H9 (cell line): ENCODE data around the gene DNAJA4. TPM values are rescaled to one million over a fixed set of nuclear protein-coding genes. Genes with fewer than 3 reads are reported as not detected.

Experiments used
- DNase-seq: peaks from one replicate; pipeline ENCODE4 v3.0.0-alpha.2; 2017
- H2AFZ ChIP-seq: one replicate; pipeline ENCODE4 v1.6.1; 2013; ENCODE audit warnings: mild to moderate bottlenecking, low read length, control low read depth, moderate library complexity
- H2AK5ac ChIP-seq: 2 replicates; pipeline ENCODE4 v1.6.1; 2013; ENCODE audit warnings: low read length, control low read depth, mixed read lengths; ENCODE audit not compliant: insufficient read length
- H2BK120ac ChIP-seq: one replicate; pipeline ENCODE4 v1.6.1; 2013; ENCODE audit warnings: low read depth, mild to moderate bottlenecking, low read length, control low read depth, inconsistent platforms; ENCODE audit not compliant: poor library complexity, severe bottlenecking
- H2BK12ac ChIP-seq: 2 replicates; pipeline ENCODE4 v1.6.1; 2013; ENCODE audit warnings: low read length, control low read depth, mixed read lengths, low read depth; ENCODE audit not compliant: insufficient read length
- H2BK15ac ChIP-seq: 2 replicates; pipeline ENCODE4 v1.6.1; 2013; ENCODE audit warnings: low read depth, low read length, control low read depth
- H2BK20ac ChIP-seq: one replicate; pipeline ENCODE4 v1.6.1; 2013; ENCODE audit warnings: low read depth, mild to moderate bottlenecking, low read length, control low read depth, inconsistent platforms; ENCODE audit not compliant: poor library complexity, severe bottlenecking
- H2BK5ac ChIP-seq: 2 replicates; pipeline ENCODE4 v1.6.1; 2013; ENCODE audit warnings: low read length, control low read depth, mixed read lengths; ENCODE audit not compliant: insufficient read length
- H3K14ac ChIP-seq: 2 replicates; pipeline ENCODE4 v1.6.1; 2013; ENCODE audit warnings: low read length, control low read depth; ENCODE audit not compliant: insufficient read depth
- H3K18ac ChIP-seq: 2 replicates; pipeline ENCODE4 v1.6.1; 2013; ENCODE audit warnings: low read depth, mild to moderate bottlenecking, mixed read lengths, low read length, control low read depth; ENCODE audit not compliant: insufficient read length
- H3K23ac ChIP-seq: 2 replicates; pipeline ENCODE4 v1.6.1; 2013; ENCODE audit warnings: low read length, control low read depth, mixed read lengths, low read depth; ENCODE audit not compliant: insufficient read length
- H3K23me2 ChIP-seq: 2 replicates; pipeline ENCODE4 v1.6.1; 2013; ENCODE audit warnings: low read depth, mild to moderate bottlenecking, mixed read lengths, low read length, control low read depth; ENCODE audit not compliant: insufficient read length, poor library complexity, severe bottlenecking
- H3K27ac ChIP-seq: 2 replicates; pipeline ENCODE4 v1.5.1; 2013; ENCODE audit warnings: low read length, control low read depth, mixed read lengths, low read depth; ENCODE audit not compliant: insufficient read length
- H3K27me3 ChIP-seq: 2 replicates; pipeline ENCODE4 v1.6.1; 2013; ENCODE audit warnings: low read length, control low read depth, inconsistent platforms; ENCODE audit not compliant: insufficient read depth
- H3K4ac ChIP-seq: 2 replicates; pipeline ENCODE4 v1.6.1; 2013; ENCODE audit warnings: low read depth, mild to moderate bottlenecking, control low read depth, inconsistent platforms, low read length, moderate library complexity
- H3K4me1 ChIP-seq: 2 replicates; pipeline ENCODE4 v1.6.1; 2013; ENCODE audit warnings: low read length, control low read depth, inconsistent platforms; ENCODE audit not compliant: insufficient read depth
- H3K4me2 ChIP-seq: 2 replicates; pipeline ENCODE4 v1.6.1; 2013; ENCODE audit warnings: low read length, control low read depth, mixed read lengths; ENCODE audit not compliant: insufficient read length, insufficient read depth
- H3K56ac ChIP-seq: 2 replicates; pipeline ENCODE4 v1.6.1; 2013; ENCODE audit warnings: low read depth, mild to moderate bottlenecking, mixed read lengths, low read length, control low read depth; ENCODE audit not compliant: insufficient read length
- H3K79me1 ChIP-seq: 2 replicates; pipeline ENCODE4 v1.6.1; 2013; ENCODE audit warnings: low read depth, mild to moderate bottlenecking, moderate library complexity, low read length, control low read depth, inconsistent platforms; ENCODE audit not compliant: insufficient read depth, poor library complexity, severe bottlenecking
- H3K79me2 ChIP-seq: 2 replicates; pipeline ENCODE4 v1.6.1; 2013; ENCODE audit warnings: low read length, control low read depth, inconsistent platforms; ENCODE audit not compliant: insufficient read depth
- H3K9ac ChIP-seq: 2 replicates; pipeline ENCODE4 v1.6.1; 2013; ENCODE audit warnings: low read length, control low read depth, mixed read lengths; ENCODE audit not compliant: insufficient read length; ENCODE audit errors: extremely low read depth
- H3K9me3 ChIP-seq: one replicate; pipeline ENCODE4 v1.6.1; 2013; ENCODE audit warnings: low read depth, low read length, inconsistent platforms; ENCODE audit not compliant: control insufficient read depth
- H3T11ph ChIP-seq: one replicate; pipeline ENCODE4 v1.6.1; 2013; ENCODE audit warnings: mild to moderate bottlenecking, low read length, control low read depth, inconsistent platforms
- H4K20me1 ChIP-seq: one replicate; pipeline ENCODE4 v1.6.1; 2013; ENCODE audit not compliant: control insufficient read depth, insufficient read length, insufficient read depth
- H4K5ac ChIP-seq: 2 replicates; pipeline ENCODE4 v1.6.1; 2013; ENCODE audit warnings: low read depth, mild to moderate bottlenecking, mixed read lengths, low read length, control low read depth; ENCODE audit not compliant: insufficient read length
- H4K8ac ChIP-seq: replicated peaks from 2 replicates; pipeline ENCODE4 v1.6.1; 2013; ENCODE audit warnings: low read length, control low read depth, mixed read lengths, low read depth; ENCODE audit not compliant: insufficient read length
- H4K91ac ChIP-seq: 2 replicates; pipeline ENCODE4 v1.6.1; 2013; ENCODE audit warnings: low read depth, mild to moderate bottlenecking, moderate library complexity, mixed read lengths, low read length, control low read depth; ENCODE audit not compliant: insufficient read length
- H3K27ac Mint-ChIP-seq, 3 experiments: 2 replicates in 2 of 3; 3 replicates in 1 of 3; pipeline ENCODE4 v1.8.0; 2020 to 2021; ENCODE audit warnings: mixed read lengths in 3 of 3, mild to moderate bottlenecking in 1 of 3, moderate library complexity in 1 of 3
- H3K27me3 Mint-ChIP-seq: 2 replicates; pipeline ENCODE4 v1.8.0; 2021; ENCODE audit warnings: low read depth, mild to moderate bottlenecking, moderate library complexity, mixed read lengths
- H3K36me3 Mint-ChIP-seq, 3 experiments: 2 replicates in 2 of 3; 3 replicates in 1 of 3; pipeline ENCODE4 v1.8.0; 2020 to 2021; ENCODE audit warnings: low read depth in 3 of 3, mixed read lengths in 3 of 3; ENCODE audit not compliant: insufficient read depth in 1 of 3
- H3K4me1 Mint-ChIP-seq, 2 experiments: 2 replicates each; pipeline ENCODE4 v1.8.0; 2020; ENCODE audit warnings: mixed read lengths in 2 of 2
- H3K4me3 Mint-ChIP-seq, 2 experiments: 2 replicates in 1 of 2; 3 replicates in 1 of 2; pipeline ENCODE4 v1.8.0; 2020 to 2021; ENCODE audit warnings: mild to moderate bottlenecking in 2 of 2, mixed read lengths in 2 of 2, moderate library complexity in 1 of 2
- H3K9me3 Mint-ChIP-seq, 2 experiments: 2 replicates in 1 of 2; 3 replicates in 1 of 2; pipeline ENCODE4 v1.8.0; 2020; ENCODE audit warnings: mild to moderate bottlenecking in 2 of 2, mixed read lengths in 2 of 2, moderate library complexity in 1 of 2
- CTCF ChIP-seq: fragments of 200-600 bp; sonication (generic); conservative IDR thresholded peaks from 3 replicates; pipeline ENCODE4 v1.8.0; 2021; ENCODE audit warnings: antibody characterized with exemption, mild to moderate bottlenecking
- WGBS: extraction: QIAGEN DNeasy Blood & Tissue Kit; methylation state at CpG from one replicate; pipeline ENCODE4 v1.1.7; 2013; ENCODE audit warnings: missing lambda C conversion rate, low lambda C conversion rate, mixed read lengths; ENCODE audit not compliant: insufficient read length; ENCODE audit errors: extremely low coverage; 5-methylcytosine and 5-hydroxymethylcytosine counted together
- total RNA-seq: library from RNA; stranded (reverse); gene quantifications from 2 replicates; pipeline ENCODE4 v1.2.1, GENCODE V29; 2021

The DNAJA4 gene
- total RNA-seq, 1 experiment from 2014 or later, result 0.13 TPM

- H3K27me3 ChIP-seq, result no peaks in the 10 kb centered on the region
- Mint-ChIP-seq H3K9me3 (no peaks in the 10 kb centered on the region), H3K27me3 (peaks cover 2% of the 10 kb centered on the region), H3K36me3 (no peaks in the 10 kb centered on the region), H3K27ac (peak overlapping the region in 1 of 3 experiments; percentile 22; a peak in 1 of 7 replicates), H3K4me3 (no peak overlapping the region), H3K4me1 (0 out of 4 replicates have a peak, but pooled peaks cover 0 to 2% of the 10 kb centered on the region in 2 experiments)
- no peaks in the 10 kb centered on the region for H4K20me1 ChIP-seq
- no peak for DNase-seq
- no peak overlapping the region for H2BK120ac ChIP-seq
- no peaks in the 10 kb centered on the region for H3K79me2 ChIP-seq
- H3T11ph ChIP-seq, result no peak overlapping the region
- H2BK5ac ChIP-seq, result no peak overlapping the region
- no peaks in the 10 kb centered on the region for H3K23me2 ChIP-seq
- H3K18ac ChIP-seq, result no peak overlapping the region
- no peak overlapping the region for H2BK20ac ChIP-seq
- H4K91ac ChIP-seq, result no peak overlapping the region
- H2BK15ac ChIP-seq, result no peak overlapping the region
- no peak overlapping the region for H3K56ac ChIP-seq
- H3K4ac ChIP-seq, result no peak overlapping the region
- no peak overlapping the region for H3K23ac ChIP-seq
- H3K9ac ChIP-seq, result no peak overlapping the region
- no peak overlapping the region for H4K8ac ChIP-seq
- H3K79me1 ChIP-seq, result no peaks in the 10 kb centered on the region
- H3K4me2 ChIP-seq, result no peak overlapping the region
- WGBS, result no CpG with 5 or more reads among the region's 3 CpGs
- TF ChIP-seq CTCF, result no peak
- H4K5ac ChIP-seq, result no peak overlapping the region
- H2BK12ac ChIP-seq, result no peak overlapping the region
- H3K14ac ChIP-seq, result no peak overlapping the region
- H3K4me1 ChIP-seq, result no peaks in the 10 kb centered on the region
- no peak overlapping the region for H2AK5ac ChIP-seq
- H3K27ac ChIP-seq, result no peak overlapping the region
- no peaks in the 10 kb centered on the region for H3K9me3 ChIP-seq
- H2AFZ ChIP-seq, result no peak overlapping the region
These were observed 8.3 kb upstream of the DNAJA4 start for GRCh38 chr15:78256044-78256437.
